GM20431 (cell line): ENCODE results near the gene UBXN6.

Source experiments
- in situ Hi-C: fragments of 300-500 bp; cut with MseI, MboI; formaldehyde crosslinking; loops from one replicate; pipeline ENCODE4 v1.15.0; 2020; ENCODE audit warnings: low sequenced_read_pairs; ENCODE audit not compliant: unreplicated experiment

UBXN6 gene

DNA sequence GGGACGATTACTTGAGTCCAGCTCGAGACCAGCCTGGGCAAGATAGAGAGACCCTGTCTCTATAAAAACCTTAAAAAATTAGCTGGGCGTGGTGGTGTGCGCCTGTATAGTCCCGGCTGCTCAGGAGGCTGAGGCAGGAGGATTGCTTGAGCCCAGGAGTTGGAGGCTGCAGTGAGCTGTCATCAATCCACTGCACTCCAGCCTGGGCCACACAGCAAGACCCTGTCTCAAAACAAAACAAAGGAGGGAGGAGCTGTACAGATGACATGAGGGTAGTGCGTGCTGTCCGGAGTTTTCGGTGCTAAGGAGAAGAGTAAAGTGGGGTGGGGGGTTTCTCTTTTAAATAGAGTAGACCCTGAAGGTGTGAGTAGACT is 37.1 kb upstream of the UBXN6 start:
- in situ Hi-C loops, result no loop called here

DNA sequence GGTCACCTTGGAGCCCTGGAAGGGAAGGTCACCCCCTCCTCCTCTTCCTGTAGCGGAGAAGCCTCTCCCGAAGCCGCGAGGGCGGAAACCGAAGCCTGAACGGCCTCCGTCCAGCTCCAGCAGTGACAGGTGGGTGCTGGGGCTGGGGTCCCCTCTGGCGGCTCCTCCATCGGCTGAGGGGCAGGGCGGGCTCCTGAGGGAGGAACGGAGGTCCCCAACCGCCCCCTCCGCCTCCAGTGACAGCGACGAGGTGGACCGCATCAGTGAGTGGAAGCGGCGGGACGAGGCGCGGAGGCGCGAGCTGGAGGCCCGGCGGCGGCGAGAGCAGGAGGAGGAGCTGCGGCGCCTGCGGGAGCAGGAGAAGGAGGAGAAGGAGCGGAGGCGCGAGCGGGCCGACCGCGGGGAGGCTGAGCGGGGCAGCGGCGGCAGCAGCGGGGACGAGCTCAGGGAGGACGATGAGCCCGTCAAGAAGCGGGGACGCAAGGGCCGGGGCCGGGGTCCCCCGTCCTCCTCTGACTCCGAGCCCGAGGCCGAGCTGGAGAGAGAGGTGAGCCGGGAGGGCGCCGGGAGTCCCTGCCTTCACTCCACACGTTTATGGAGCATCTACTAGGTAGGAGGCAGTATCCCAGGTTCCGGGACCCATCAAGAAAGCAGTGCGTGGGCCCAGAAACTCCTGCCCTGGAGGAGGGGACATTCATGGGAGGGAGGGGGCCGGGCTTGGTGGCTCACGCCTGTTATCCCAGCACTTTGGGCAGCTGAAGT is 36.5 kb upstream of the UBXN6 start:
- in situ Hi-C loops, result no loop called here

DNA sequence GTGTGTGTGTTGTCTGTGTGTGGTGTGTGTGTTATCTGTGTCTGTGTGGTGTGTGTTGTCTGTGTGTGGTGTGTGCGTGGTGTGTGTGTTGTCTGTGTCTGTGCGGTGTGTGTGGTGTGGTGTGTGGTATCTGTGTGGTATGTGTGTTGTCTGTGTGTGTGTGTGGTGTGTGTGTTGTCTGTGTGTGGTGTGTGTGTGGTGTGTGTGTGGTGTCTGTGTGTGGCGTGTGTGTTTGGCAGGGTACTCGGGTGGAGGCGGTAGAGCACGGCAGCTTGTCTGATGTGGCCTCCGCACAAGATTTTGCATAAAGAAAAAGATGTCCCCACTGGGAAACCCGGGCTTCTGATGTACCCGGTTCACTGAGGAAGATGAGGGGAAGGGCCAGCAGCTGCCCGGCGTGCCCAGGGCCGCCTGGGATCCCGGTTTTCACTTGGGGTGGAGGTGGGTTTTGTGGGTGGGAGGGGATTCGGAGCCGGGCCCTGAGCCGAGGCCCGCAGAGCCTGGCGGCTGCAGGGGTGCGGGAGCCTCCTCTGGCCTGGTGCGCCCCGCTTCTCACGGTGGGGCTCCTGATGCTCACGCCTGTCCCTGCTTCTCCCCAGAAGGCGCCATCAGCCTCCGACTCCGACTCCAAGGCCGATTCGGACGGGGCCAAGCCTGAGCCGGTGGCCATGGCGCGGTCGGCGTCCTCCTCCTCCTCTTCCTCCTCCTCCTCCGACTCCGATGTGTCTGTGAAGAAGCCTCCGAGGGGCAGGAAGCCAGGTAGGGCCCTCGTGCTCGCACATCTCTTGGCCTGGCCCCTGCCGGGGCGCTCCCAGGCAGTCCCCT is 35.7 kb upstream of the UBXN6 start:
- in situ Hi-C loops, result no loop called here

DNA sequence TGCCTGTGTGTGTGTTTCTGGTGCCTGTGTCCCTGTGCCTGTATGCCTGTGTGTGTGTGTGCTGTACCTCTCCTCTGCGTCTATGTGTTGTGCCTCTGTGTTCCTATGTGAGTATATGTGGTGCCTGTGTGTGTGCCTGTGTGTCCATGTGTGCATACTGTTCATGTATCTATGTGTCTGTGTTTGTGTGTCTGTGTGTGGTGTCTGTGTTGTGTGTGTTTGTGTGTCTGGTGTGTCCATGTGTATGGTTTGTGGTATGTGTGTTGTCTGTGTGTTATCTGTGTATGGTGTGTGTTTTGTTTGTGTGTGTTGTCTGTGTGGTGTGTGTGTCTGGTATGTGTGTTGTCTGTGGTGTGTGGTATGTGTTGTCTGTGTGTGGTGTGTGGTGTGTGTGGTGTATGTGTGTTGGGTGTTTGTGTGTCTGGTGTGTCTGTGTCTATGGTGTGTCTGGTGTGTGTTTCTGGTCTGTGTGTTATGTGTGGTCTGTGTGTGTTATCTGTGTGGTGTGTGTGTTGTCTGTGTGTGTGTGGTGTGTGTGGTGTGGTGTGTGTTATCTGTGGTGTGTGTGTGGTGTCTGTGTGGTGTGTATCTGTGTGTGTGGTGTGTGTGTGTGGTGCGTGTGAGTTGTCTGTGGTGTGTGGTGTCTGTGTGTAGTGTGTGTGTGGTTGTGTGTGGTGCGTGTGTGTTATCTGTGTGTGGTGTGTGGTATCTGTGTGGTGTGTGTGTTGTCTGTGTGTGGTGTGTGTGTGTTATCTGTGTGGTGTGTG is 34.9 kb upstream of the UBXN6 start:
- in situ Hi-C loops, result no loop called here

DNA sequence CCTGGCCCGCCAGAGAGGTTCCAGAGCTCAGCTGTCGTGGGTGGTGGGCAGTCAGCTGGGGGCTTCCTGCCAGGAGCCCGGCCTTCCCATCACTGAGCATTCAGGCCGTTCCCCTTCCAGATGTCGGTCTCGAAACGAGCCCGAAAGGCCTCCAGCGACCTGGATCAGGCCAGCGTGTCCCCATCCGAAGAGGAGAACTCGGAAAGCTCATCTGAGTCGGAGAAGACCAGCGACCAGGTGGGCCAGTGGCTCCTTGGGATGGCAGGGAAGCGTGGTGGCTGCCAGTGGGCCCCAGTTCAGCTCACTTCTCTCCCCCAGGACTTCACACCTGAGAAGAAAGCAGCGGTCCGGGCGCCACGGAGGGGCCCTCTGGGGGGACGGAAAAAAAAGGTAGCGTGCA is 33.9 kb upstream of the UBXN6 start:
- in situ Hi-C loops, result no loop called here

DNA sequence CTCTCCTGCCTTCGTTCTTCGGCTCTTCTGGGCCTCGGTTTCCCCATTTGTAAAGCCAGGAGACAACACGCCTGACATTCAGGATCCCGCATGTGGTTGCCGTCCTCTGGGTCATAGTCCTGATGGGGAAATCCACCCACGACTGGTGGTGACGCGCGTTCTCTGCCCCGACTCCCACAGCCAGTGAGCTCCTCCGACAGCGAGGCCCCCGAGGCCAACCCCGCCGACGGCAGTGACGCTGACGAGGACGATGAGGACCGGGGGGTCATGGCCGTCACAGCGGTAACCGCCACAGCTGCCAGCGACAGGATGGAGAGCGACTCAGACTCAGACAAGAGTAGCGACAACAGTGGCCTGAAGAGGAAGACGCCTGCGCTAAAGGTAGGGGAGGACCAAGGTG is 30.9 kb upstream of the UBXN6 start:
- in situ Hi-C loops, result no loop called here

DNA sequence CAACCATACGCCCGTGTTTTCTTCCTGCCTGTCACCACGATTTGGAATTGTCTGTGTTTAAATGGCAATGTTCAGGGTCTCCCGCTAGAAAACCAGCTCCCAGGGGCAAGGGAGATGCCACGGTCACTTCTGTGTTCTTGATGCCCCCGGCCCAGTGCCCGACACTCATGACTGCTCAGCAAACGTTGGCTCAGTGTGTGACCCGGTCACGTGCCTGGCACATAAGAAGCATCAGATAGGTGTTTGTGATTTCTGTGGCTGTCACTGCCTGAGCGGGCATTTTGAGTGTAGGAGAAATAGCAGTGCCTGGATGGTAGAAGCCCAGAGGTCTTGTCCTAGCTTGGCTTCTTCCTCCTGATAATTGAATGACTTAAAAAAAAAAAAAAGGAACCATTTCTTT is 30.0 kb upstream of the UBXN6 start:
- in situ Hi-C loops, result no loop called here

DNA sequence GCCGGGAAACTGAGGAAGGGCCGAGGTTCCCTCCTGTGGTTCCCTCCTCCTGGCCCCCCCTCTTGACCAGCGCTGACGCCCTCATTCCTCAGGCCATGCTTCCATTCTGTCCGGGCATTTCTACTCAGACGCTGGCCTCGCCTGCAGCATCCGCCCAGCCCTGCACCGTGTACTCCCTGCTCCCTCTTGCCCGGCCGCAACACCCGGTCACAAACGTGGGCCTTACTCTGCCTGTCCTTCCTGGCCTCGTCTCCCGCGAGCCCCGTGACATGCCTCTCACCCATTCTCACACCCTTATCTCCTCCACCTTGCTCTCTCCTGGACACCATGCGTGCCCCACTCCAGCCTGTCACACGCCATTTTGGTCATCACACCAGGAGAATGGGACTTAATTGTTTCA is 25.8 kb upstream of the UBXN6 start:
- in situ Hi-C loops, result no loop called here

DNA sequence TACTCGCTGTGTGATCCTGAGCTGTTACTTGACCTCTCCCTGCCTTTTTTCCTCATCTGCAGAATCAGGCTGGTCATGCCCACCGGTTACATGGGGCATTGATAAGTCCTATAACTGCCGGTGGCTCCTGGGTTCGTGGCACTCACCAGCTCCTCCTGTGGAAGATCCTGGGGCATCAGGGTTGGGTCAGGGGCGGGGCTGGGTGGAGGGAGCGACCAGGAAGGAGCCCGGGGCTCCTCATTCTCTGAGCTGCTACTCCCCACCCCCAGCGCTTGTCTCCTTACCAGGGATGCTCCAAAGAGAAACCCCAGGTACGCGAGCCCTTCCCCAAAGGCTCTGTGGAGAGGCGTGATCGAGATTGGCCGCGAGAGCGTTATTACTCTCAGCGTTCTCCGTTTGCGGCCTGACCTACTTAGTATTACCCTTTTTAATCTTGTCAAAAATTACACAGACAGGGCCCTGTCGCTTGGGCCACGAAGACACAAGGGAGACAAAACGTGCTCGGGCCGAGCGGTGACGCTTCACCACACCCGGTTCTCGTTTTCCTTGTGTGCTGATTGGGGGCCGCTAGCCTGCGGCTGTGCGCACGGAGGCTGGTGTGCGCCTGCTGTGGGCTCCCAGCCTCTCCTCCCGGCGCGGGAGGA is 25.2 kb upstream of the UBXN6 start:
- in situ Hi-C loops, result no loop called here

DNA sequence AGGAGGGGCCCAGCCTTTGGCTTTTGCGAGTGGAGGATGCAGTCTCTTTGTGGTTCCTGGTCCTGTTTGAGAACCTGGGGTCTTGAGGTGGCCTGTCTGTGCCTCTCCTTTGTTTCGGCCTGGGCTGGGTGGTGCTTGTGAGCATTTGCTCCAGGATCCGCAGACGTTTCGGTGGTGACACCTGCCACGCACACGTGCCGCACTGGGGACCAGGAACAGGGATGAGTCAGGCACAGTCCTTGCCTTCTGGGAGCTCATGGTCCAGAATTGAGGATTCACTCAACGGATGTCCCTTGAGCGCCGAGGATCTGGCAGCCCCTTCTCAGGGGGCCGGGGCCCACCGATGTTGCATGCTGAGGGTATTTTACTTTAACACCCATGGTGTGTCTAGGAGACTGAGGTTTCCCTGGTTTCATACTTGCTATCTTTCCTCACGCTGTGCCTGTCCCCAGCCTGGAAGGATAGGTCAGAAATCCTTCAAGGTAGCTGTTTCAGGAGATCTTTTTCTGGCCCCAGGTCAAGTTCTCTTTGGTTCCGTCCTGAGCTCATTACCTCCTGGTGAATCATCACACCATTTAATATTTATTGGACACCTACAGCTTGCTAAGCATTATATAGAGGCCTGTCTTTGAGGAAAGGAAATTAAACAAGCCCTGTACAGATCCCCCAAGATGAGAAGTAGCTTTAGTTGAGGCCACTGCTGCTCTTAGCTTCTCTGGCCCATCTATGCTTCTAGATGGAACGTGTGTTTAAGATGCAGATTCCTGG is 19.6 kb upstream of the UBXN6 start:
- in situ Hi-C loops, result no loop called here

DNA sequence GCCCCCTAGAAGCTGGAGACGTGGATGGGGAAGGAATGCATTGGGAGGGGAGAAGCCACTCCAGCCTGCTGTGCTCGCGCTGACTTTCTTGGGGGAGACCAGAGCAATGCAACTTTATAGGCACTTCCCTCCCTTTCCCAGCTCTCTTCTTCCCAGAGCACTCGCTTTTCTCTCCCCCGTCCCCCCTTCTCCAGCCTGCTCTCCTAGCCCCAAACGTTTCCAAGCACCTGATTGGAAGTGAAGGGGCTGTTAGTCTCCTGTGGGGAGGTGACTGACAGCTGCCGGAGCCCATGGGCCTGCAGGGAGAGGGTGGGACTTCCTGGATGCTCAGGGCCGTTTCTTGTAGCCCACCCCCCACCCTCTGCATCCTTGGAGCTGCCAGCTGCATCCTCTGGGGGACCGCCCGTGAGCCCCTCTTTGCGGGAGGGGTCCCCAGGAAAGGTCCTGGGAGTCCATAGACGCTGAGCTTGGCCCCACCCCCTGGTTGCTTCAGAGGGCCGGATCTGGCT is 17.0 kb upstream of the UBXN6 start:
- in situ Hi-C loops, result no loop called here

DNA sequence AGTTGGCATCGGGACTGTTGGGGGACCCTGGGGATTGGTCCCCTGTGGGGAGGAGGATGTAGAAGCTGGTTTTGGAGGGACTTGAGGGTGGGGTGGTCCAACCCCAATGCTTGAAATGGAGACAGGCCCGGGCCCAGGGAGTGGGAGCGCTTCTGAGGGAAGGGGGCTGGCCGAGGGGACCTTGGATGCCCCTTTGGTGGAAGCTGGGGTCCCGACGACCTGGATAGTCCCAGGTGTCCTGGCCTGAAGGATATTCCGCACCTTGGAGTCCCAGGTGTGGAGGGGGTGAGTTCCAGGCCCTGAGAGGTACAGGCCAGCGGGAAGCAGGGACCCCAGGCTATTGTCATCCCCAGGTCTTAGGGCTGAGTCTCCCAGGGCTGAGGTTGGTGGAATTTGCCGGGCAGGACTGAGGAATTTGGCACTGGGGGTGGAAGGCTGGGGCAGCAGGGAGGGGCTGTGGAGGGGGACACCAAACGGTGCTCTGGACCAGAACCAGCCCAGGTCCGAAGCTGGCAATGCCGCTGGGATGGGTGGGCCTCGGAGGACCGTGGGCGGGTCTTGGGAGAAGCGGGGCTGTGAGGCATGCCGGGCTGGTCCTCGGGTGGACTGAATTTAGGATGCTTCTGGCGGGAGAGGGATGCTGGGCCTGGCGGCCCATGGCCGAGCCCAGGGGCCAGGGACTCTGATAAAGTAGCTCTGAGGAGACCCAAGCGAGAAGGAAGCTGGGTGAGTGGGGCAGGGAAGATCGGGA is 16.3 kb upstream of the UBXN6 start:
- in situ Hi-C loops, result no loop called here

DNA sequence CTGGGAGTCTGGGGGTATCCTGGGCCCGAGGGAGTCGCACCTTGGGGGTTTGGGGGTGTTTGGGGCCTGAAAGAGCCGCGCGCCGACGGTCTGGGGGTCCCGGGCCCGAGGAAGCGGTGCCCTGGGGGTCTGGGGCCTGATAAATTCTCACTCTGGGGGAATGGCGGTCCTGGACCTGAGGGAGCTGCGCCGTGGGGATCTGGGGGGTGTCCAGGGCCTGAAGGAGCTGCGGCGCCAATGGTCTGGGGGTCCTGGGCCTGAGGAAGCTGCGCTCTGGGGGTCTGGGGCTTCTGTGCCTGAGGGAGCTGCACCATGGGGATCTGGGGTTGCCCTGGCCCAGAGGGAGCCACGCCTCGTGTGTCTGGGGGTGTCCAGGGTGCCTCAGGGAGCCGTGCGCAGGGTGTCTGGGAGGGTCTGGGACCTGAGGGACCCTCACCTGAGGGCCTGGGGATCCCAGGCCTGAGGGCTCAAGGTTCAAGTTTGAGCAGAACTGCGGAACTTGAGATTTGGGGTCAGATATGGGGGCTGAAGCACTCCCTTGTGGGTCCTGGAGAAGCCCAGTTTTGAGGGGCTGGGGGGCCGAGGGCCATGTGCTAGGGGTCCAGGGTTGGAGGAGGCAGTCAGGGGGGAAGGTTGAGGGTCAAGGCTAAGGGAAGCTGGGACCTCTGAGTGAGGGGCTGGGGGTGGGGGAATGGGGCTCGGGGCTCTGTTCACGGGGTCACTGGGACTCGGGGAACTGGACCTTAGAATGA is 15.6 kb upstream of the UBXN6 start:
- in situ Hi-C loops, result no loop called here

DNA sequence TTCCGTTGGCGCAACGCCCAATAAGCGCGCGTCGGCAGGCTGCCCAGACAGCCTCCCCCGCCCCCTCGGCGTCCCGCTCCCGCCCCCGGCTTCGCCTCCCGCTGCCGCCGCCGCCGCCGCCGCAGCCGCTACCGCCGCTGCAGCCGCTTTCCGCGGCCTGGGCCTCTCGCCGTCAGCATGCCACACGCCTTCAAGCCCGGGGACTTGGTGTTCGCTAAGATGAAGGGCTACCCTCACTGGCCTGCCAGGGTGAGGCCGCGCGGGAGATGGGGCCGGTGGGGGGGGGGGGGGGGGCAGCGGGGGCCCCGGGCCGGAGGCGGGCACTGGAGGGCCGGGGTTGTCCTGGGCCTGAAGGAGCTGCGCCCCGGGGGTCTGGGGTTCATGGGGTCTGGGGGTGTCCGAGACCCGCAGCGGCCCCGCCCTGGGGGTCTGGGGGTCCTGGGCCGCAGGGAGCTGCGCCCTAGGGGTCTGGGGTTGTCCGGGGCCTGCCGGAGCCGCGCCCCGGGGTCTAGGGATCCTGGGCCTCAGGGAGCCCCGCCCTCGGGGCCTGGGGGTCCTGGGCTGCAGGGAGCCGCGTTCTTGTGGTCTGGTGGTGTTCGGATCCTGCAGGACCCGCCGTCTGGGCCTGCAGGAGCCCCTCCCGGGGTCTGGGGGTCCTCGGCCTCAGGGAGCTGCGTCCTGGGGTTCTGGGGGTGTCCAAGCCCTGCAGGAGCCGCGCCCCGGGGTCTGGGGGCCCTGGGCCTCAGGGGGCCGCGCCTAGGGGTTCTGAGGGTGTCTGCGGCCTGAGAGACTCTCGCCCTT is 14.8 kb upstream of the UBXN6 start, which contains the start of gene HDGFL2:
TSS of gene HDGFL2 (plus strand) at position 124 of the 801 bp plus-strand sequence. CDS start at position 178, 54 bp downstream.
- in situ Hi-C loops, result no loop called here

DNA sequence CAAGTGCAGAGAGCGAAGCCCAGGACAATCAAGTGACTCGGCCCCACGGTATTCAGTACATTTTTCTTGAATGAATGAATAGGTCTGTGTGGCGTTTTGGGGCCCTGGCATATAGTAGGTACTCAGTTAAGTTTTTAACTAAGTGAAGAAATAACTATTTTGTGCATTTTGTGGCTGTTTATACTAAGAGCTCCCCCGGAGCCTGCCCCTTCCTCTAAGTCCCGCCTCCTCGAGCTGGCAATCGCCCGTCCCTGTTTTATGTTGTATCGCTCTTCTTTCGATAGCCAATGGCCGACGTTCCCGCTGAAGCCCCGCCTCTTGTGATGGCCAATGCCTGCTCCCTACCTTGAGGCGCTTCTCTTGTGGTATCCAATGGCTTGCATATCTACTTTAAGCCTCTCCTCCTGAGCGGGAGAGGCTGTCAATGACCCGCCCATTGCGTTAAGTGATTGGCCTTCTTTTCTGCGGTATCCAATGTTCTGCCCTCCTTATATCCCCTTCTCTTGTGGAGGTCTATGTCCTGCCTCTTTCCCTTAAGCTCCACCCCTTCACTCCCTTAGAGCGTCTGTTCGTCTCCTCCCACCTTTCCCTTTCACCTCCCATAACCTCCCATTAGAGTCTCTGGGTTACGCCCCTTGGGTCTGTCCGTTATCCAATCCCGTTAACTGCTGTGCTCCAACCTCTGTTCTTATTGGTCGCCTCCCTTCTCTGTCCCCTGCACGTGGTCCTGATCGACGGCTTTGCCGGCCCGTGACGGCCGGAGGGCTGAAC is 14.0 kb upstream of the UBXN6 start:
- in situ Hi-C loops, result no loop called here

DNA sequence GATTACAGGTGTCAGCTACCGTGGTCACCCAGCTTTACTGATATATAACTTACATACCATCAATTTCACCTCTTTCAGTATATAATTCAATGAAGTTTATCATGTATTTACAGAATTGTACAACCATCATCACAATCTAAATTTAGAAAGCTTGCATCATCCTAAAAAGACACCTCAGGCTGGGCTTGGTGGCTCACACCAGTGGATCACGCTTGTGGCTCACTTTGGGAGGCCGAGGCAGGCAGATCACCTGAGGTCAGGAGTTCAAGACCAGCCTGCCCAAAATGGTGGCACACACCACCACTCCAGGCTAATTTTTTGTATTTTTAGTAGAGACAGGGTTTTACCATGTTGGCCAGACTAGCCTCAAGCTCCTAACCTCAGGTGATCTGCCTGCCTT is 10.2 kb upstream of the UBXN6 start:
- in situ Hi-C loops, result no loop called here
